D341Med (cell line): ENCODE data around the gene AGAP9.
"Not testable (repeated sequence)": the region's sequence is repeated elsewhere in the genome, so short reads cannot be mapped to it uniquely, and the experiment has no call there.

Experiments
- DNase-seq: peaks from one replicate; pipeline ENCODE4 v3.0.0; 2012; ENCODE audit warnings: low spot score

Gene AGAP9

DNA sequence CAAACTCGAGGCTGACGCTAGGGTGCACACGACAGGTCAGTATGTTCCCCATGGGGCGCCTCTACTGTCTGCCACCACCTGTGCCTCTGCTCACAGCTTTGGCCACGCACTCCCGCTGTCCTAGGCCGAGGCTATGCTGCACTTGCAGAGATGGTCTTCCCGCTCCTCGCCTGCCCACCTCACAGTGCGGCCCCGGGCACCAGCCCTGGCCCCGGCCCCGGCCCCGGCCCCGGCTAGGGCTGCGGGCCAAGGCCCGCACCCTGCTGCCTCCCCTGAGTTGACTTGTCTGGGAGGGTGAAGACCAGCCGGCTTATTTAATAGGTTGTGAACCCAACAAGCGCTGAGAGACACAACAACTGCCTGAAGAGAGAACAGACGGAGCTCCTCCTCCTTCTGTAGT lies at the start of gene AGAP9:
Gene AGAP9 (minus strand): TSS at position 164 of the 400 bp plus-strand sequence. CDS start 112 bp downstream, at position 52.
- not testable (repeated sequence) for DNase-seq

DNA sequence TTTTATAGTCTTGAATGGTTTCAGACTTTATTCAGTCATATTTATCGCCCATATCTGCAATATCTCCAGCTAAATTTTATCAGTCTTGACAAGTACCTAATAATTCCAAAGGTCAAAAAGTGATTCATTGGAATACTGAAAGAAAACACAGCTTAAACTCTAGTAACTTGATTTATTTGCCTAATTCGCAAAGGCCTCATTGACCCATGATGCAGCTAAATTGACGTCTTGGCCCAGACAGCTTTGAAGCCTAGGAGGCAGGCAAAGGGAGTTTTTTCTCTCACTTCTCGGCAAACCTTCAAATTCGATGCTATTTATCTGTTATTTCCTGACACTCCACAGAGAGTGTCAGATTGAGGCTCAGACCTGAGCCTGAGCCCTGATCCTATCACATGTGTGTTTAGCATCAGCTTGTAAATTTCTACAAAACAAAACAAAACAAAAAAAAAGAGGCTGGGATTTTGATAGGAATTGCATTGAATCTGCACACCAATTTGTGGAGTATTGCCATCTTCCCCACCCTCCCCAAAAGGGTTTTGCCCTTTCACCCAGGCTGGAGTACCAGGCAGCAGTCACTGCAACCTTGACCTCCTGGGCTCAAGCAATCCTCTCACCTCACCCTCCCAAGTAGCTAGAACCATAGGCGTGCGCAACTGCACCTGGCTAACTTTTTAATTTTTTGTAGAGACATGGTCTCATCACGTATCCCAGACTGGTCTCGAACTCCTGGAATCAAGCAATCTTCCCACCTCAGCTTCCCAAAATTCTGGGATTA lies 47.9 kb upstream of the AGAP9 start:
- not testable (repeated sequence) for DNase-seq

DNA sequence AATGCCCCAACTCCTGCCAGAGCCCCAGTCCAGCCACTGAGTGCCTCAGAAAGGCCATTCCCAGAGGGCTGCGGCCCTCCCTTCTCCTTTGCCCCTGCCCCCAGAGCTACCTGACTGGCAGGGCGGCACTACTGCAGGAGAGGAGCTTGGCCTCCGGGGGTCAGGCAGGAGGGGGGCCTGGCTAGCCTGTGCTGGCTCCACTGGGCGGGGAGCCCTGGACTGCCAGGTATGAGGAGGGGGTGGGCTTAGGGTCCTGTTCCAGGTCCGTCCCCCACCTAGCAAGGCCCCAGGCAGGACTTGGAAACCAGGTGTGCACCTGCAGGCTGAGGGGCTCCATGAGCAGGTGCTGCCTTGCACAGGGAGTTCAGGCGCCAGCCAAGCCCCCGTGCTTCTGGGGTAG lies 43.3 kb upstream of the AGAP9 start:
- not testable (repeated sequence) for DNase-seq

DNA sequence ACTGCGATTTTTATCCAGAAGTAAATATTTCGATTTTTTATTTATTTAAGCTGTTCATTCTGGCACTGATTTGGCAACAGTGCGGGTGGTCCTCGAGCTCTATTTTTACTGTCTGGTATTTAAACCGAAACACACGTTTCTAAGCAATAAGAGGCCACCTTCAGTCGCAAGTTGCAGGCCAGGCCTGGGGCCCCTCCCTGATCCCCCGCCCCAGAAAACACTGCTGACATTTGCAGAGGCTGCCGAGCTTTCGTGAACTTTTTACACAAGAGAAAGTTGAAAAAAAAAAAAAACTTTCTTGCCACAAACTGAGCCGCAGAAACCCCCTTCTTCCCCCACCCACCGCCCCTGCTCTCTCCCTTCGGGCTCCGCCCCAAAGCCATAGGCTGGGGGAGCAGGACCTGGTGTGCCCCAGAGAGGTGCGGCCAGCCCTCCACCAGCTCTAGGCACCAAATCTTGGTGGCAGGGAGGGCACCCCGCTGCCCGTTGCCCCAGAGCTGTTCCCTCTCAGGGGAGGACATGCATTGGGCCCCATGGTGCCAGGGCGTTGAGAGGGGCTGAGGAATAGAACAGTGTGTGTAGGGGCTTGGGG lies 42.8 kb upstream of the AGAP9 start:
- DNase-seq: not testable (repeated sequence)

DNA sequence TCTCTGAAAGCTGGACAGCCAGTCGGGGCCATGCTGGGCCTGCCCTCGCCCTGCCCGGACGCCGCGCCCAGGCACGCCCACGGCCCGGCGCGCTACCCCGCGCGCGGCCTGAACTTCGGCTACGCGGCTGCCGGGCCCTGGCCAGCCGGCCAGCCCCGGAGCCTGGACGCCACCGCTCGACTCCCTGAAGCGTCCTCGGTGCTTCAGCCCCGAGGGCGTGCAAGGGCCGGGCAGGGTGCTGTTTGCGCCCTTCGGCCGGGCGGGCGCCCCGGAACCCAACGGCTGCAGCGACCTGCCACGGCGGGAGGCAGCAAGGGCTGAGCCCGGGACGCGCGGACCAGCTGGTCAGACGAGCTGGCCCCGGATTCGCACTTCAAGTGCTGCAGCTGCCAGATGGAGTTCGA lies 42.1 kb upstream of the AGAP9 start:
- DNase-seq: not testable (repeated sequence)

DNA sequence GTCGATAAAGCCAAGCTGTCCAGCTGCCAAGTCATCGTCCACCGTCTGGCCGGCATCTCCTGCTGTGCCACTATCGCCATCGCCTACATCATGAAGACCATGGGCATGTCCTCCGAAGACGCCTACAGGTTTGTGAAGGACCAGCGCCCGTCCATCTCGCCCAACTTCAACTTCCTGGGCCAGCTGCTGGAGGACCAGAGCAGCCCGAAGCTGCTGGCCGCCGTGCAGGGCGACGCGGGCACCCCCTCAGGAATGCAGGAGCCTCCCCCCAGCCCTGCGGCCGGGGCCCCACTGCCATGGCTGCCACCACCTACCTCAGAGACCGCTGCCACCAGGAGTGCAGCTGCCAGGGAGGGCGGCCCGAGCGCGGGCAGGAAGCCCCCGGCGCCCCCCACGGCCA lies 41.5 kb upstream of the AGAP9 start:
- not testable (repeated sequence) for DNase-seq

DNA sequence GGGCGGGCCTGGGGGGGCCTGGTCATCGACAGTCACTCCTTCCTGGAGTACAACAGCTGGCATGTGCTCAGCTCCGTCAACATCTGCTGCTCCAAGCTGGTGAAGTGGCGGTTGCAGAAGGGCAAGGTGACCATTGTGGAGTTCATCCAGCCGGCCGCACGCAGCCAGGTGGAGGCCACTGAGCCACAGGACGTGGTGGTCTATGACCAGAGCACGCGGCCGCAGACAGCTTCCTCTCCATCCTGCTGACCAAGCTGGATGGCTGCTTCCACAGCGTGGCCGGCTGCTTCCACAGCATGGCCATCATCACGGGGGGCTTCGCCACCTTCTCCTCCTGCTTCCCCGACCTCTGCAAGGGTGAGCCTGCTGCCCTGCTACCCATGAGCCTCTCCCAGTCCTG lies 40.9 kb upstream of the AGAP9 start:
- DNase-seq: not testable (repeated sequence)

DNA sequence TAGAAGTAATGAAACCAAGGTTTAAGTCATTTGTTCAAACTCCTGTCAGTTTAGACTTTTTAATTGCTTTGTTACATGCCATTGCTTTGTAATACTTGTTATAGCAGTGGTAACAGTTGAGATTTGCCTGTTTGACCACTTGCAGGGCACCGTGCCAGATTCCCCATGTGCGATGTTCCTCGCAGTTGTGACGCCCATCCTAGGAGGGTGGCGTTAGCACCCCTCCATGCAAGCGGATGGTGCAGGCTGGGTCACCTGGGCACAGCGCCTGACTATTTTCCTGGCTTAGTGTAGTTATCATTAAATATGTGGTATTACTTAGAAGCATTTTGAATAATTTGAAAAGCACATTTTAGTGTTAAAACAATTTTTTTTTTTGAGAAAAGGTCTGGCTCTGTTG lies 37.0 kb upstream of the AGAP9 start:
- DNase-seq: not testable (repeated sequence)

DNA sequence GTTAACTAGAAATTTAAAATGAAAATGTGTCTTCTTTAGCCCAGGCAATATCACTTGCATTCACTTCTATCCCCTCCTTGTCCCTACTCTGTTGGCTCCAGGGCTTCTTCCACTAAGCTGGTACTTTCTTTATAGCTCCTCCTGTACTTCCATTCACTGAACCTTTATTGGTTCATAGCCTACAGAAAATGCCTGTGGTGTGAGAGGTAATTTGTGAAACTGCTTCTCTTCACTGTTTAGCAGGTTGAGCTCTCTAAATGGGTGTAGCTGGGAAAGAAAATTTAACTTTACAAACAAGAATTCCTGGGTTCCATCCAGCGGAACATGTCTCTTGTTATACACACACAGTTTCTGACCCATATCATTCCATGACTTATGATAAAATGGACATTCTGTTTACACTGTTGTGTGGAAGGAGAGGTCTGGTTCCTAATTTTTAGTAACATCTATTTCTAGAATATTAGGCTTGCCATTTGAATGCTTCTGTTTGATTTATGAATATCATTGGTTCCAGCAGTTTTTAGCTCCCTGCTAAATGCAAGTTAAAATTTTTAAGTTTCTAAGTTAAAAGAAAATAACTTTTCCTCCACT lies 36.4 kb upstream of the AGAP9 start:
- DNase-seq: not testable (repeated sequence)

DNA sequence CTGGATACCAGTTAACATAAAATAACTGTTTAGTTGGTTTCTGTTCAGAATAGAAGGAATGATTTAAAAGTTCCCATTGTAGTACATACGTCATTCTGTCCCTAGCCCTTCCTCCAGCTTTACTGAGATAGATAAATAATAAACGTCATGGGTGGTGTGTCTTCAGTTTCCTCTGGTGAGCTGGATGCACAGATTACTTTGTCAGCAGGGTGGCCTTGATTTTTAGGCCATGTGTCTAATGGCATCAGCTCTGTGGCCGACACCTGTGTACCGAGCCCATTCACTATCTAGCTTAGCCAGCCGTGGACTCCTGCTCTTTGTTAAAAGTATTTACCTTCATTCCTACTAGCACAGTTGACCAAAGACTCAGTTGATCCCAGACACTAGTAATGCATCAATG lies 34.7 kb upstream of the AGAP9 start:
- not testable (repeated sequence) for DNase-seq

DNA sequence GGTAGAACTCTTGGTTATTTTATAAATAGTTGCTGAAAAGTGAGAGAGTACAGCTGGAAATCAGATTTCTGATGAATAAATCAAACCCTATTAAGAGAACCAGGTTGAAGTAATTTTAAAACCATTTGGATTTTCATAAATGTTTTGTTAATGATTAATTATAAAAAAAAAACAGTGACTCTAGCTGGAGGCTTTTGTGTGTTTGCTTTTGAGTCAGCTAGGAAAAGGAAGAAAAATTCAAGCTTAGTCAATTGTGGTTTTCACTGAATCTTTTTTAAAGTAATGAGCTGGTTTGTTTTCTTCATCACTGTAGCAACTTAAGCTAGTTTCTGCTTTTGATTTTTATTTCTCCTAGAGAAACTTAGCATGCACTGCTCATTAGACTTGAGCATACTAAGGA lies 34.2 kb upstream of the AGAP9 start:
- DNase-seq: not testable (repeated sequence)

DNA sequence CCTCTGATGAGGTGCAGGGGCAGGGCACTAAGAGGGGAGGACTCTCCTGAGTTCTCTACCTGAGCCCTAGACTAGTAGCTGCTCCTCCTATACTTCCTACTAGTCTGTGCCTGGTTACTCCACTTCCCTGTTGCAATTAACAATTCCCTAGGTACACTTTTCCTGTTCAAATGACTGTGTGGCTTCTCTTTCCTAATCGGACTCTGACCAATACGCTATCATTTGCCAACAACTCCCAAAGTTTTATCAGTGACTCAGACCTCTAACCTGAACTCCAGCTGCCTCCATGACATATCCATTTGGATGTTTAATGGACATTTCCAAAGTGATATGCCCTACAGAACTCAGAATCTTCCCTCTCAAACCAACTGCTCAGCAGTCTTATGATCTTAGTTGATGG lies 31.9 kb upstream of the AGAP9 start:
- DNase-seq: not testable (repeated sequence)

DNA sequence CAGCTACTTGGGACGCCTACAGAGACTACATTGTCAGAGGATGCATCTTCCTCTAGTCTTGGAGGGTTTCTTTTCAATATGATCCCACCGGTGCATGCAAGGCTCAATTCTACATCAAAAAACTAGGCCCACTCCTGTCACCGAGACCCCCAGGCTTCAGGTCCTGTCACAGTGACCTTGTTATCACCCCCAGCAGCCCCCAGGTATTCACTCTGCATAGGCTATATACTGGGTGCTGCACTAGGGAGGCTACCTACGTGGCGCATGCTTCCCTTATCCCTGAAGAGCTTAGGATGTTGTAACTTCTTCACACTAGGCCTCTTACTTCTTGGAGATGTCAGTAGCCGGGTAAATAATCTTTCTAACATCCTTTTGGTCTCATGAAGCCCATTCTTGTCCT lies 31.1 kb upstream of the AGAP9 start:
- not testable (repeated sequence) for DNase-seq

DNA sequence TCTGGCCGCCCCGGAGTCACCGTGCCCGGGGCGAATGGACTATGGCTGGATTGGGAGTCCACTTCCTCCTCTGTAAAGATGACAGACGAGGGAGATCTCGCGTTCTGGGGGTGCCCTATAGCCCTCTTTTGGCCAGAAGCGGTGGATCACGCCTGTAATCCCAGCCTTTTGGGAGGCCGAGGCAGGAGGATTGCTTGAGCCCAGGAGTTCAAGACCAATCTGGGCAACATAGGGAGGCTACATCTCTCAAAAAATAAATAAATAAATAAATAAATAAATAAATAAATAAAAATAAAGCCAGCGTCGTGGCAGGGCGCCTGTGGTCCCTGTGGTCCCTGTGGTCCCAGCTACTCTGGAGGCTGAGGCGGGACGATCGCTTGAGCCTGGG lies 30.4 kb upstream of the AGAP9 start:
- DNase-seq: not testable (repeated sequence)

DNA sequence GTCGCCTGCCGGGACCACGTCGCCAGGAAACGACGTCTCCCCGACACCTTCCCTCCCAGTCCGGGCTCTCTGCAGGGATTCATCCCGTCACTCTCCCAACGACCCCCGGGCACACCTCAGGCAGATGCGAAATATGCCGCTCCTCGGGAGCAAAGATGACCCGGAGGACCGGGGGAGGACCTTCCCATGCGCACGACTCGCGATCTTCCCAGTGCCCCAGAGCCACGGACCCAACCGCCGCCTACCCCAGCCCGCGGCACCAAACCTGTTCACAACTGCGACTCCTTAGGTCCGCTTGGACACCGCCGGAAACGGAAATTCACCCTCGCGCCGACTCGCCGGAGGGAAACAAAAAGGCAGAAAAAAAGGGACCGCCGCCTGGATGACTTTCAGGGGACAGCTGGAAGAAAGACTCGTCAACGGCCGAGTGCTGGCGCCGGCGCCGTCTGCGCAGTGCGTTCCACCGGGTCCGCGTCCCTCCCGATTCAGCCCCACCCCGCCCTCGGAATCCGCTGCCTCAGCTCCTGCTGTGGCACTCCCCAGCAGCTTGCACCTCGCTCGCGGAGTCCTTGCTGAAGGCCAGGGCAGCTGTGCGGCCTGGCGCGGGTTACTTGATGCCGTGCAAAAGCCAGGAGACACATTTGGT lies 29.9 kb upstream of the AGAP9 start:
- peak; percentile 76 for DNase-seq

DNA sequence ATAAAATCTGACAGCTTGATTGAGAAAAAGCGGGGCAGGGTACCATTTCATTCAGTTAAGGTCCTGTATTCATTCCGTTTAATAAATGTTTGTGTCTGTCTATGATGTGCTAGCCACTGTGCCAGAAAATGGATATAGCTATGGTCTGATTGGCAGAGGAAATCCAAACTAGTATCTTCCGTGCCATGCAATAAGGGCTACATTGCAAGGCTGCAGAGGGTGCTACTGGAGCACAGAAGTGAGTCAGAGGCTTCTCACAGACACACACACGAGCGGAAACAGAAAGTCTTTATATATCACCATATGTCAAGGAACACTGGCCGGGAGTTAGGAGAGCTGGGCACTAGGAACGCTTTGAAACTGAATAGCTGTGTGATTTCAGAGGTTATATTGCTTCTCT lies 29.3 kb upstream of the AGAP9 start:
- not testable (repeated sequence) for DNase-seq

DNA sequence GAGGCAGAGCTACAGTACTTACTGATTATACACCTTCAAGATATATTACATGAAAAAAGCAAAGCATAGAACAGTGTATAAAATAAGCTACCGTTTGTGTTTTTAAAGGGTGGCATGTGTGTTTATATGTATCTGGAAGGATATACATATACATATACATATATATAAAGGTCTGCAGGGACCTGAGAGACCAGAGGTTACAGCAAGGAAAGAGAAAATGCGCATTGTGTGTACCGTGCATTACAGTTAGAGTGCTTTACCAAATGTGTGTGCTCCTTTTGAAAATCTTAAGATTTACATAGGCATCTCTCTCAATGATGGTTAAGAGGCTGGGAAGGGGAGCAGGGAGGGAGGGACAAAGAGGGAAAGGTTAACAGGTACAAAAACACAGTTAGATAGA lies 23.8 kb upstream of the AGAP9 start:
- DNase-seq: not testable (repeated sequence)

DNA sequence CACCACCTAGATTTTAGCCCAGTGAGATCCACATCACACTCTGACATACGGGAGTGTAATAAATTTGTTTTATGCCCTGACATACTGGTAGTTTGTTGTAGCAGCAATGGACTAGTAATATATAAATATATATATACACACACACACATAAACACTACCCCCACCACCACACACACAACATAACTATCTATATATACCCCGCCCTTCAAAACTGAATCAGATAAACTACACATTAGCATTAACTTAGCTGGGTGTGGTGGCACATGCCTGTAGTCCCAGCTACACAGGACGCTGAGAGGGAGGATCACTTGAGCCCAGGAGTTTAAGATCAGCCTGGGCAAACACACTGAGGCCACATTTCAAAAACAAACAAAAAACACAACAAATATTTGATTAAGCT lies 13.0 kb upstream of the AGAP9 start:
- not testable (repeated sequence) for DNase-seq

DNA sequence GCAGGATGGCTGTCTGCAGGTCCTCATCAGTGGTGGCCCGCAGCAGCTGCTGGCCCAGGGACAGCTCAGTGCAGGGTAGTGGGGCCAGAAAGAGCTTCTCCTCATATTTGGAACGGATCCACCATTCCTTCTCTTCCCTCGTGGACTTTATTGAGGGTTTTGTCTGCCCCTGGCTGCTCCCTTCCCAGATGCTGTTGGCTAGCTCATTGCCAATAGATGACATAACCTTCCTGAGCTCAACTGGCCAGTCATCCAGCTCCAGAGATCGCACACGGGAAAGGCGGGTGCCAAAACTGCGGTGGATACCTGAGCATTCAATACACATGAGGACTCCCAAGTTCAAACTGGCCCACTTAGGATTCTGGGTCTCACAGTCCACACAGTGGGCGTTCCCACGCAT lies 21.1 kb downstream of the AGAP9 start:
- DNase-seq: not testable (repeated sequence)

DNA sequence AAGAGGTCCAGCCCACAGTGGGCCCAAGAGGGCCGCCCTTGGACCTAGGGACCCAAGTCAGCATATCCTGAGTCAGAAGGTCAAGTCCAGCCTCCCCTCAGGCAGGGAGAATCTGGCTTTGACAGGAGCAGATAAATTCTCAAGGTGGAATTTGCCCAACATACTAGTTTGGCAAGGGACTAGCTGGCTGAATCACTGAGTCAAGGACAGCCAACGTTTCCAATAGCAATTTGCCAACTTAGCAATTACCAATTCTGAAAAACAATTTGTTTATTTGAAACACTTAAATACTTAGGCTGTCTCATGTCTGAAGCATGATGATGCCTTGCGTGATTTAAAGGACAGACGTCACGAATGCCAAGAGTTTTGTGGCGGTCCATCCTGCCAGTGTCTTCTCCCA lies 29.2 kb downstream of the AGAP9 start:
- DNase-seq: not testable (repeated sequence)

DNA sequence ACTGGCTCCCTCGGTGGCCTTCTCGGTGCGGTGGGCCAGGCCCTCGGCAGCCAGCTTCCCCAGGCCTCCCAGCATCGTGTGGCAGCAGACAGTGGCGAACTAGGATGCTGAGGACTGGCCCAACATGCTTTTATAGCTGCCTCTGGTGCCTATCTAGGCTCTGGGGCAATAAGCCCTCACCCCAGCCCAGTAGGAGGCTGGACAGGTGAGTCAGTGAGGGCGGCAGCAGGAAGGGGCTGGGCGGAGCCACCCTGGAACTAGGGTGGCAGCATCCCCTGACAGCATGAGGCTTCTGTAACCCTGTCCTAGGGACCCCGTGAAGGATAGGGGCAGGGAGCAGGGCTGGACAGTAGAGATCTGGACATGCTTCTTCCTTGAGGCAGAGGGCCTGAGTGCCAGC lies 31.8 kb downstream of the AGAP9 start, which contains the start of gene FAM25G:
Gene FAM25G (minus strand): TSS at position 101 of the 400 bp plus-strand sequence. CDS start 26 bp downstream, at position 75.
- DNase-seq: not testable (repeated sequence)

DNA sequence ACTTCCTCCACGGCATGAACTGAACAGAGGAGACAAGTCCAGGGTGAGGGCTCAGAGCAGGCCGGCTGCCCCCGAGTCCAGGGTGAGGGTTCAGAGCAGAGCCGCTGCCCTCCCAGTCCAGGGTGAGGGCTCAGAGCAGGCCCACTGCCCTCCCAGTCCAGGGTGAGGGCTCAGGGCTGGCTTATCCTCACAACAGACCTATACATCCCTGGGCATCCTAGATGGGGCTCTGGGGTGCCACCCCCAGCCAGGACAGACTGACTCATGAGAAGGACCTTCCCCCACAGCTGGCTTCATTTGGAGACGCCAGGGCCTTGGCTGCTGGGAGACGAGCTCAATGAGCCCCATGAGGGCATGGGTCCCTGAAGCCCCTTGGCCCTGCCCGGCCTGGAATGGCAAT lies 33.8 kb downstream of the AGAP9 start:
- not testable (repeated sequence) for DNase-seq
